CD1c-positive myeloid dendritic cell (primary cell): ENCODE measurements around the gene CDS1.
"Not testable (repeated sequence)": the region's sequence is repeated elsewhere in the genome, so short reads cannot be mapped to it uniquely, and the experiment has no call there.

Source experiments
- DNase-seq: peaks from one replicate; pipeline ENCODE4 v3.0.0-alpha.2; 2016; ENCODE audit errors: extremely low spot score

Gene CDS1

DNA sequence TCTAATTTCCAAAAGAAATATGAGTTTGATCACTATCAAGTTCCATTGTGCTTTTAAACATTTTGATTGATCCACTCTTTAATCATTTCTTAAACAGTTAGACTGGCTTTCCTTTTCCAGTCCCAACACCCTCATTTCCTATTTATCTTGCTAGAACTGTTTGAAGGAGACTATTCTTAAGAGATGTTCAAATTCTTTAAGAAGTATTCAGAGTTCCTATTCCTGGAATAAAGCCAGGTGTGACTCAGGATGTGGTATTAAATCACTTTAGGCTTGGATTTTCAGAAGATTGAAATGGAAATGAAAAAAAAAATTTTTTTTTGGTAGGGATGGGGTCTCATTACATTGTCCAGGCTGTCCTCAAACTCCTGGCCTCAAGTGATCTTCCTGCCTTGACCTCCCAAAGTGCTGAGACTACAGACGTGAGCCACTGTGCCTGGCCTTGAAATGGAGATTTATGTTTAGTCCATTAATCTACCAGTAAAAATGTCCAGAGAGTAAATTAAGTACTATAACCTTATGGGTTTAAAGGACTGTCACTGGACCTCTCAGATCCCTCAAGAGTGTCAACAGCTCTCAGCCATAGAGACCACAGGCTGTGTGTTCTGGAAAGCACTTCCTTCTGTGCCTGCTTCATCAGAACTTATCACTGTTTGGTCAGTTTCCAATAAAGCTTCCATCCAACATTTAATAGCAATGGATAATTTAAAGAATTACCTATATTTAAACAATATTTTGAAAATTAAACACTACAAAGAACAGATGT, 90.7 kb downstream of the CDS1 start:
- no peak for DNase-seq

DNA sequence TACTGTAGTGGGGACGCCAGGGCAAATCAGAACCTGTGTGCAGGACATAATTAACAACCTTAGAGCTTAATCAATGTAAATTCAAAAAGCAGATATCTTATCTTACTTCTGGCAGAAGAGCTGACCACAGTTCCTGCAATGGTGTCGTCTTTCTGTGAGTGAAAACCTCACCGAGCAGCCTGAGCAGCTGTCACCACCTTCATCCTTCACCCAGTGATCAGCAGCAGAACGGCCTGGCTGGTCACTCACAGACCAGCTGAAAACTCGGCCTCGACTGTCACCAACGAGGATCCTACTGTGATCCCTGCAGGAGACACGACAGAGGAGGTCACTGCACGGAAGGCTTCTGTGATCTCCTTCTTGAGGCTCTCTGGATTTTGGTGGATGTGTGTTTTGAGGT, 94.2 kb downstream of the CDS1 start:
- DNase-seq = no peak

DNA sequence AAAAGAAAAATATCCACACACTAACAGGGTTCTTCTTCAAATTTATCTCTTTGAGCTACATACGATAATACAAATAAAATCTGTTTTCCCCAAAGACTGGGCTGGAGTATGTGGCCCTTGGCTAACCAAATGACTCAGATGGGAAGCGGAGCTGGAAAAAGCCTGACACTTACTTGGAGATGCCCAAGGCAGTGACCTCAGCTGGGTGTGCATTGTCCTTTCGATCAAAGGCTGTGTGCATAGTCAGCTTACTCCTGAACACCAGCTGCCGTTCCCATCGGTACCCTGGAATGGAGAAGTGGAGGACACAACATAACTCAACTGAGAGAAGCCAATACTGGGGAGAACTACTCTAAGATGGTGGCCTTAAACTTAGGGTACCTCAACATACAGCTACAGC, 95.1 kb downstream of the CDS1 start:
- DNase-seq = no peak

DNA sequence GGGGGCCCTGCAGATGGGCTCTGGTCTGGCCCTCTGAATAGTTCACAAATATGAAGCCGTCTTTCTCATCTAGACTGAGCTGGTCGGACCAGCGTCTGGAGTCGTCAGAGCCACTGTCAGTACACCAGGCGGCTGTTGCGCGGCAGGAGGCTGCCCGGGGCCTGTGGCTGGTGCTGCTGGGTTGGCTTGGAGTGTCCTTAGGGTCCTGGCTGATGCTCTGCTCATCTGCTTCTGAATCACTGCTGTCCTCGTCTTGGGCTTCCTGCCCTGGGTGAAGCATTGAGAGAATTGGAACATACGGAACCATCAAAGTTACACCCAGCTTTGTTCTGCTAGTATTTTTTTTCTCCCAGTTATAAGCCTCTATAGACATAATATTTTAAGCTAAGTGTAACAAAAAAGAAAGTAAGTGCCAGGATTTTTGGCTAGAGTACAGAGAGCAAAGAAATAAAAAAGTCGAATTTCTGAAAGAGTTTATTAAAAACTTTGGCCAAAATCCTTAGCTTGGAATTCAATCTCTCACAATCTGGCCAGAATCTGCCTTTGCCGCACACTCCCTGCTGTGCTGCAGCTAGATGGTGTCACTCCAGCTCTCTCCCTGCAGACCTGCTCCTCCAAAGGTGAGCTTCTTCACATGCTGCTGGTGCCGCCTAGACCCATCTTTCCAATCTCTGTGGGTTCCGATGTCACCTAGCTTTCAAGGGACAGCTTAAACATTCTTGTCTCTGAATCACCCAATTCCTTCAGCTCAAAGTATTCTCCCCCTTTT, 96.2 kb downstream of the CDS1 start:
- DNase-seq = no peak

DNA sequence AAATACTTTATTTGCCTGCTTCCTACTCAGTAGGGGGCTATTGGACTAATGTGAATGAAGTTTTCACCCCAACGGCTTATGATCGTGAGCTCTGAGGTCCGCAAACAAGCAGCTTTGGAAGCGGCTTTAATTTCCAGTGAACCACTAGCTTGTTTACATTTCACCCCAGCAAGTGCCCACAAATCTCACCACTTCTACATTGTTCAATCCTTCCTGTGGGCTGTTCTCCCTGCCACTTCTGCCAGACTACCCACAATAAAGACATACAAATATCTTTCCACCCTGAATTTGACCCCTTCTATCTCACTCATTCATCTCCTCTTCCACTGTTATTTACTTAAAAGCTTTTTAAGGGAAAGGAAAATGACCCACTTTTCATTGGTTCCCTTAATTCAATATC, 98.0 kb downstream of the CDS1 start:
- DNase-seq = no peak

DNA sequence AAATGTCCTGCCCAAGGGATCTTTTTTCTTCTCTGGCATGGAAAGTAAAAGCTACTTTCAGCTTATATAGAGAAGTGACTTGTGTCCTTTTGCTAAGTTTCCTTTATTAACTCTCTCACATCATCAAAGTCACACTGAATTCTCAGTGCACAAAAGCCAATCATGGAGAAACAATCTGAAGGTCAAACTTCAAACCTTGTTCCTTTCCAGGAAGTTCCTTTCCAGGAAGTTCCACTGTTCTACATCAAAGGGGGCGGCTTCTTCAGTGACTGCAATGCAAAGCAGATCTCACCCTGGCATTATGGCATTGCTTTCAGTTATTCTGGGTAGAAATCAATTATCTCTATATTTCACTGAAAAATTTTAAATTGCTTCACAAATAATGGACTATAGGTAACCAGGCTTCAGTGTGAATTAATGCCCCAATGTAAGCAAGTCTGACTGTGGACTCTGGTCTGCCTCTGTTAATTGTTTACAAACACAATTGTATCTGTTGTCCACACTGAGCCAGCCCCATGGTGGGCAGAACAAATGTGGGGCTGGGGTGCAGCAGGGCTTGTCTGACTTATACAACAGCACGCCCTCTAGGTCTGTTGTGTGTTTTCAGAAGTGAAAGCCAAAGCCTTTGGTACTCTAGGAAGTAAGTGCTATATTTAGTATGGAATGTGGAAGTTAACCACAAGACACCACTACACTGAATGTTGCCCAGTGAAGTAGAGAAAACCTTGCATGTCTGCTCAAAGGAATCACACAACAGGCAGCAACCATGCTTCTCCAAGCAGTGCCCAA, 98.8 kb downstream of the CDS1 start:
- peak; percentile 72 for DNase-seq

DNA sequence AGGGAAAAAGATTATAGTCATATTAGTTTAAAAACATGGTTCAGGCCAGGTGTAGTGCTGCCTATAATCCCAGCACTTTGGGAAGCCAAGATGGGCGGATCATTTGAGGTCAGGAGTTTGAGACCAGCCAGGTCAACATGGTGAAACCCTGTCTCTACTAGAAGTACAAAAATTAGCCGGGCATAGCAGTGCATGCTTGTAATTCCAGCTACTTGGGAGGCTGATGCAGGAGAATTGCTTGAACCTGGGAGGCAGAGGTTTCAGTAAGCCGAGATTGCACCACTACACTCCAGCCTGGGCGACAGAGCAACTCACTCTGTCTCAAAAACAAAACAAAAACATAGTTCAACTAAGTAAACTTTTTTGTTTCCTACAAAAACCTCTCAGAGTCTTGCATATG, 99.7 kb downstream of the CDS1 start:
- DNase-seq = not testable (repeated sequence)

DNA sequence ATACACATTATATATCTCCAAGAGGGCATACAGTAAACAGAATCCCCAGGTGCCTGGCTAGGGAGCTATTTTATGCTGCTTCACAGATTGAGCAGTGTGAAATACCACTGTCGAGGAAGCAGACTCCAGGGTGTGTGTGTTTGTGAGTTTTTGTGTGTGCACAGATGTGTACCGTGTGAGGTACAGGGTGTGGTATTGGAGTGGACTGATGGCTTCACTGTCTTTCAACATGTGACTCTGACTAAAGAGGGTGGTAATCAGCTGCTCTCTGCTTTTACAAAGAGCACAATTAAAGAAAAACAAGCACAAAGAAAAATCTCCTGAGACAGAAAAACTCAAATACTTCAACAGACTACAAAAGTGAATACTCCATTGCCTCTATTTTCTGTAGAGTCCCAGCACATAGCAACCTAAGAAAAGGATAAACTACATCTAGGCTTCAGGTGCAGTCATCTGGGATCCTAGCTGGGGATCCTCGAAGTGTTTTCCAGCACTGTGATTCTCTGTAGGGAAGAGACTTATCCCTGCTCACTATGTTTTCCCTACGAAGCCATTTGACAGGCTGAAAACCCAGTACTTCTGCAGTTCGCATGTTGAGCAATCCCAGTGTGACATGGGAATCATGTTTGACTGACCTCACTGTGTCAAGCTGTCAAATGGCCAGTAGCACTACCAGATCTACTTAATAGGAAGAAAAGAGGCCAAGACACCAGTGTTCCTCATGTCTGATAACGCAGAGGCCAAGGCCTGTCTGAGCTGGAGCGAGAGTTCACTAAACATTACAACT, 100.3 kb downstream of the CDS1 start:
- peak; percentile 39 for DNase-seq

DNA sequence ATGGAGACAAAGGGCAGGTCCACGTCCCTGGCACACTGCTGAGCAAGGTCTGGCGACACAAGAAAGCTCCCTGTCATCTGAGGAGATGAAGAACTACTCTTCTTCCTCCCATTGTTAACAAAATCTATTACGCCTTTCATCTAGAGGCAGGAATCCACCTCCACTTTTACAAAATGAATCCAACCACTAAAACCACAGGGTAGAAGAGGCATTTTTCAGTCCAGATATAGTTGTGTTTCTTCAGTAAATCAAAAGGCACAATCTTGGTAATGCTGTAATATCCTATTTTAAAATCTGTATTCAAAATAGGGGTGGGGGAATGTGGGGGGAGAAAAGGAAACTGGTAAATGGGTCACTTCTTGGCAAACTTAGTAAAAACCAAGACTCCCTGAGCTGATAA, 101.4 kb downstream of the CDS1 start:
- no peak for DNase-seq

DNA sequence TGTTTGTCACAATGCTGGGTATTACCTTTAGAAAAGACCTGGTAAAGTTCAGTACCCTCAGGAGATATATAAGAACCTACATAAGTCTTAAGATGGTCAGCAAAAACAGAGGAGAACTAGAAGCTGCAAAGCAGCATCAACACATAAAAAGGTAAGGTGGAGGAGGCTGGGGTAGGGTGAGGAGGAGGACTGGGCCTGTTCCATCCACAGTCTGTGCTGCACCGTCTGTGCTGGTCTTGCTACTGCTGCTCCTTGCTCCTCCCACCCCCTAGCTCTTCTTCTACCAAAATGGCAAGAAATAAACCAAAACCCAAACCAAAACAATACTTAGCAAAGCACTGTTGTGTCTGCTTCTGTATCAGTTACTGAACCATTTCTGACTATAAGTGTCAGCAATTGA, 102.2 kb downstream of the CDS1 start:
- DNase-seq = no peak

DNA sequence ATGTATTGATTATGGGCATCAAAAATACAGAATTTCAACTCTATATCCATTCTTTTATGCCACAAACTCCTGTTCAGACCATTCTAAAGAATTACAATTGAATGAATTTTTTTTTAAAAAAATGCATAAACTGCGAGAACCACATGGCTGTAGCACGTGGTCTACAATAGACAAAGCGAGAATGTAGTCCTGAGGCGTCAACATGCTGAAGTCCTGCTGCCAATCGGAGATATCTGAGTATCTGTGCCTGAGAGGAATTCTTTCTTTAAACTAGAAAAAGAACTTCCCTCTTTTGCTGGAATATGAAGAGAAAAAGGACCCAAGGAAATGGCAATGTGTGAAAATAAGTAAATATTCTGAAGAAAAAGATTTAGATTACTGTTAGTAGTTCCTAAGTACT, 105.7 kb downstream of the CDS1 start:
- DNase-seq = no peak

DNA sequence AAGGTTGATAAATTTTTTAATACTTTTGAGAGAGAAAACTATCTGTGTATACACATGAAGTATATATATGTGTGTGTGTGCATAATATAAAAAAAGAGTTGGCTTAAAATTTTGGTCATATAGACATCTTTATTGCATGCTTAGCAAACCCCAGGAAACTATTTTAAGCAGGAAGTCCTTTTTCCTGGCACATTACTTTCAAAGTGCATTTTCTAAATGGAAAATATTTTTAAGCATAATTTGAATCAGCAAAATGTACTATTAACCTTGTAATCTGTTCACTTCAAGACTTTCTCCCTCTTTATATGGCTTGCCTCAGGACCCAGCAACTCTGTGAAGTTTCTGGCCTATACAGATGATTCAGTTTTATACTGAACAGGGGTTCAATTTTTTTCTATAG, 106.3 kb downstream of the CDS1 start:
- no peak for DNase-seq

DNA sequence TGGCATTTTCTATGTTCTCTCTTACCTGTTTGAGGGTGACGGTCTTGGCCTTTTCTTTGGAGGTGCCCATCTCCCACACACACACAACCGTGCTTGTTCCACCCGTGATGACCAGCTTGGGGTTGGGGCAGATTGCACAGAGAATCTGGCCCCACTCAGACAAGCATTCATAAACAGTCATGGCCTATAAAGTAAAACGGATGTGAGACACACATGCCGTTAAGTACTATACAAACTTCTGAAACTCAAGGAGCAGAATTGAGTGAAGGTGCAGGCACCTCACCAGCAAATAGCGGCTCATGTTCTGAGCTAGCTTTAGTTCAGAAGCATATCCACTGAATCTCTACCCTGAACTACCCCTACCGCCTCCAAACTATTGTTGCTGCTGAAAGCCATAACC, 107.6 kb downstream of the CDS1 start:
- DNase-seq = no peak

DNA sequence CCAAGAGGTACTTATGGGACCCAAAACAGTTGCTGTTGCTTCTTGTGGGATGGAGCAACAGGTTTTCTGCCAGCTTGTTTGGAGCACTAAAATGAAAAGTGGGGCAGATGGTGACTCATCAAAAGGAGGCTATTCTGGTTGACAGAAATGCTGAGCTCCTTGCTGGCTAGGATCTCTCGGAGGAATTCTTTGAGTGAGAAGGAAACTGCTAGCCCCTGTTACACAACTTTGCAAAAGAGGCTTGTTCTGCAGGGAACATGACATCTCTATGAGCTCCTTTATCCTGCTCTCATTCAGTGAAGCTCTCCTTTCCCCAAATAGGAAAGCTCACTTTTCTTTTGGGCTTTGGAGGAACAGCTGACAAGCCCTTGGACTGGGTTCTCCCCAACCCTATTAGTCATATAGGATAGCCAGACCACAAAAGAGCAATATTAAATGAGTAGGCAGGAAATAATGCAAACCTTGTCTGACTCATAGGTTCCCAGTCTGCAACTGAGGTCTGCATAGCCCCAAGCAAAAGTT, 108.3 kb downstream of the CDS1 start:
- DNase-seq = peak; percentile 28

DNA sequence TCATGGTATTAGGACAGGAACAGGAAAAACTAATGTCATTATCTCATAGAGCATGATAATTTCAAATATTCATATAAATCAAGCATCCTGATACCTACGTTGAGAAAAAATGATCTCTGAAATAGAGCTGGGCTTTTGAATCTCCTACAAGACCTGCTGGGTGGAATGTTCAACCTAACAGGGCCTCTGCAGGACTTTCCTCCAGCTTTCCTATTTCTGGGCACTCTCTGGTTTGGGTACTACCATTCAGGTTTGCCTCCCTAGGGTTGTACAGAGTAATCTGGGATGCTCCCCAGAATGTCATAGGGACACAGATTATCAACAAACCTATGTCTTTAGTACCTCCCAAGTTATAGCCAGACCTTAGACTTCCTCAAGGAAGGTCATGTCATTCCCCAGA, 108.9 kb downstream of the CDS1 start:
- no peak for DNase-seq

DNA sequence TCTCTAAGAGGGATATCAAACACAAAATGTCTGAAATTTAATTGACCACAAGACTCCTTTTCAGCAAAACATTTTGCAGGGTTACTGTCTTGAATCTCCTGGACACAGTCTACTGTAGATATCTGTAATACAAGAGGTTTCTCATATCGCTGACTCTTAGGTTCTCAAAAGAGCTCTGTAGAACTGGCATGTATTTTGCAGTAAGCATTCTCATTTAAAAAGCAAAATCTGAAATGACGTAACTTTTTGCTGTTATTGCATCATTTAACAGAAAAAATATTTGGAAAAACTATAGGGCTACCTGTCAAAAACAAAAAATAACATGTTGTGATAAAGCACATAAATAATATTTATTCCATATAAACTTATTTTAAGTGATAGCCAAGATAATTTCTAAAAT, 114.2 kb downstream of the CDS1 start:
- no peak for DNase-seq

DNA sequence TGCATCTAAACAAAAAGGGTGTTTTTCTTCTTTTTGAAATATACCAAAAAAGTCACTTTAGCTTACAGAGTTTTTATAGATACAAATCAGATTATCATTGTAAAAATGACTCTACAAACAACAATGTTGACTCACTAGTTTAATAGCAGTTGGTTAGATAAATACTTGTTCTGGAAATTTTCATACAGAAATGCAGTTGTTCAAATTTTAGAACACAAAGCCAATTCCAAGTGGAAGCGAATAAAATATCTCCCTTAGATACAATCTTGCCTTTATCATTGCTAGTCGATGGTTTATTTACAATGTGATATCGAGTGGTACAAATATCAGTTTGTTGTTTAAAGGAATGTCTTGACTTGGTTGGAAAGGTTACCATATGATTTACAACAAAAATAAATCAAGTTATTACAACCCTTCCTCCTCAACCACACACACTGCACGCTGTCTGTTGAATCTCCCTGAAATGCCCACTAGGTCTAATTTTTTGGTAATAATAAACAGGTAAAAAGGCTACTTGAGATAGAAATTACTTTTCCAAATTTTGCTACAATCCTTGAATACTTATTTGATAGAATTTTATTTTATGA, 114.8 kb downstream of the CDS1 start:
- DNase-seq = no peak

DNA sequence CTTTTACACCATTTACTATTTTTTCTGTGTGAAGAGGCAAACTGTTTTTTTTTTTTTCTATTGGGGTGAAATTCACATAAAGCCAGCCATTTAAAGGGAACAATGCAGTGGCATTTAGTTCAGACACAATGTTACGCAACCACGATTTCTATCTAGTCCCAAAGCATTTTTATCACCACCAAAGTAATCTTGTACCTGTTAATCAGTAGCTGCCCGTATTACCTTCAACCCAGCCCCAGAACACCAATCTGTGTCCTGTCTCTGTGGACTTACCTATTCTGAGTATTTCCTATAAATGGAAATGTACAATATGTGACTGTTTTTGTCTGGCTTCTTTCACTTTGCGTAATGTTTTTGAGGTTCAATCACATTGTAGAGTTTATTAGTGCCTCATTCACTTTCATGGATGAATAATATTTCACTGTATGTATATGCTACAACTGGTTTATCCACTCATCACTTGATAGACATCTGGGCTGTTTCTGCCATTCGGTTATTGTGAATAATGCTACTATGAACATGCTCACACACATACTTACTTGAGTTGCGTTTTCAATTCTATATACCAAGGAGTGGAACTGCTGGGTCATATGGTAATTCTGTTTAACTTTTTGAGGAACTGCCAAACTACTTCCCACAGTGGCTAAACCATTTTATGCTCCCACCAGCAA, 116.2 kb downstream of the CDS1 start:
- DNase-seq = peak; percentile 20
